ENCODE data around the gene INSR. TPM values are rescaled to one million over a fixed set of nuclear protein-coding genes. Genes with fewer than 3 reads are reported as not detected.

Gene INSR
- total RNA-seq, 4 donors from 2014 or later, result 66.0 to 118 (median 106) TPM

DNA sequence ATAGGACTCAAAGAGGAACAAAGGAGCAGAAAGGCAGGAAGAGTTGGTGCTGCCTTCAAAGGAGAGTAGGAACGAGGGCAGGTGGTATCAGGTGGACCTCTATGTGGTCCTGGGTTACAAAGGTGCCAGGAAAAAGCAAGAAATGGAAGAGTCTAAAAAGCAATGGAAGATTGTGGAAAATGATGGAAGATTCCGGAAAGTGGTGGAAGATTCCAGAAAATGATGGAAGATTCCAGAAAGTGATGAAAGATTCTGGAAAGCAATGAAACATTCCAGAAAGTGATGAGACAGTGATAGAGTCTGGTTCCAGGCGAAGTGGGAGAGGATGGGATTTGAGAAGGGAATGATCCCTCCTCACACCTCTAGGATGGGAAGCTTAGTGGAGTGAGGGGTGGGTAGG lies 169.4 kb downstream of the INSR start:
- TF ChIP-seq, protein P1, sequence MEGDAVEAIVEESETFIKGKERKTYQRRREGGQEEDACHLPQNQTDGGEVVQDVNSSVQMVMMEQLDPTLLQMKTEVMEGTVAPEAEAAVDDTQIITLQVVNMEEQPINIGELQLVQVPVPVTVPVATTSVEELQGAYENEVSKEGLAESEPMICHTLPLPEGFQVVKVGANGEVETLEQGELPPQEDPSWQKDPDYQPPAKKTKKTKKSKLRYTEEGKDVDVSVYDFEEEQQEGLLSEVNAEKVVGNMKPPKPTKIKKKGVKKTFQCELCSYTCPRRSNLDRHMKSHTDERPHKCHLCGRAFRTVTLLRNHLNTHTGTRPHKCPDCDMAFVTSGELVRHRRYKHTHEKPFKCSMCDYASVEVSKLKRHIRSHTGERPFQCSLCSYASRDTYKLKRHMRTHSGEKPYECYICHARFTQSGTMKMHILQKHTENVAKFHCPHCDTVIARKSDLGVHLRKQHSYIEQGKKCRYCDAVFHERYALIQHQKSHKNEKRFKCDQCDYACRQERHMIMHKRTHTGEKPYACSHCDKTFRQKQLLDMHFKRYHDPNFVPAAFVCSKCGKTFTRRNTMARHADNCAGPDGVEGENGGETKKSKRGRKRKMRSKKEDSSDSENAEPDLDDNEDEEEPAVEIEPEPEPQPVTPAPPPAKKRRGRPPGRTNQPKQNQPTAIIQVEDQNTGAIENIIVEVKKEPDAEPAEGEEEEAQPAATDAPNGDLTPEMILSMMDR (IDR thresholded peaks at IDR 0.05; ENCODE audit: low read depth), result no peak

DNA sequence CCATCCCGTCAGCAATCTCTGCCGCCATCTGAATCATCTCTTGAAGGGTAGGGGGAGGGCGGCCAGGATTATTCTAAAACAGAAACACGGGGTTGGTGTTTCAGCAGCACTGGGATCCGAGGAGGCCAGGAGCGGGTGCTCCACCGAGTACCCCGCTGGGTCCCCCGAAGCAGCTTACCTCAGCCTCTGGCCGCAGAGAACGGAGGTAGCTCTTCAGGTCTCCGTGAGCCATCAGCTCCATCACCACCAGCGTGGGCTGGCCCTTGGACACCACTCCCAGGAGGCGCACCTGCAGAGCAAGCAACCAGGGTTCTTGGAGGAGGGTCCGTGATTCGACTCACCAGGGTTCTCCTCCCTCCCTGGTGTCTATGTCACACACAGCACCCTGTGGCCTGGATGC lies 171.5 kb downstream of the INSR start:
- TF ChIP-seq, protein P1 (IDR thresholded peaks at IDR 0.05; ENCODE audit: low read depth), result no peak

DNA sequence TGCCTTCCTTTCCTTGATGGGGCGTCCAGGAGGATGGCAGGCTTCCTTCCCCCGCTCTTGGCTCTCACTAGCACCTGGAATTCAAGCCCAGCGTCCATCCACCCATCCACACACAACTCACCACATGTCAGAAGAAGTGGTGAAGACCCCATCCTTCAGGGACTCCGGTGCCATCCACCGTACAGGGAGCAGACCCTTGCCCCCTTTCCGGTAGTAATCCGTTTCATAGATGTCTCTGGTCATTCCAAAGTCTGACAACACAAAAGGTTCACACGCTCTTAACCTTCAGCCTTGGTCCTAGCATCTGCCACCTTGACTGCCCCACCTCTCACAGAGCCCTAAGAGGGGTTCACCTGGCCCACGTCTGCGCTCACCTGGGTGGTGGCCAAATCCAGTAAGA lies 173.7 kb downstream of the INSR start:
- TF ChIP-seq, protein P1 (IDR thresholded peaks at IDR 0.05; ENCODE audit: low read depth), result no peak

DNA sequence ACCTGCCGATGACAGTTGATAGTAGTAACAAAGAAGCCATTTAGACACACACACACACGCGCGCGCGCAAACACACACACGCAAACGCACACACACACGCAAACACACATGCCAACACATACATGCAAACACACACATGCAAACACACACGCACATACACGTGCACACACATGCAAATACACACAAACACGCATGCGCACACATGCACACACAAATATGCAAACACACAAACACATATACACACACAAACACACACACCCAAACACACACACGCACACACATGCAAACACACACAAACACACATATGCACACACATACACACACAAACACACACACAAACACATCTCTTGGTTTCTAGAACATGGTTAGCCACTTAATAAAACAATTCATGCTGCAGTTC lies 174.6 kb downstream of the INSR start:
- TF ChIP-seq, protein P1 (IDR thresholded peaks at IDR 0.05; ENCODE audit: low read depth), result no peak

DNA sequence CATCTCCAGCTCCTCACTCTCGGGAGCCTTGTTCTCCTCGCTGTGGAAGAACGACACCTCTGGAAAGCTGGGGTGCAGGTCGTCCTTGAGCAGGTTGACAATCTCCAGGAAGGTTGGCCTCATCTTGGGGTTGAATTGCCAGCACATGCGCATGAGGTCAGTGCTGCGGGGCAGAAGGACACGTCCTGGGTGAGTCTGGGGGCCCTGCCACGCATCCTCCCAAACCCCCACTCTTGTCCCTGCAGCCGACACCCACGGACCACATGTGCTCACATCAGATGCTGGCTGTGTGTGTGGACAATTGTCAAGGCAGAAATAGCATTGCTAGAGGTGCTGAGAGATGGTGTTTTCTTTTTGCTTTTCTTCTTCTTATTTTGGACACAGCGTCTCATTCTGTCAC lies 177.0 kb downstream of the INSR start:
- TF ChIP-seq, protein P1 (IDR thresholded peaks at IDR 0.05; ENCODE audit: low read depth), result no peak

DNA sequence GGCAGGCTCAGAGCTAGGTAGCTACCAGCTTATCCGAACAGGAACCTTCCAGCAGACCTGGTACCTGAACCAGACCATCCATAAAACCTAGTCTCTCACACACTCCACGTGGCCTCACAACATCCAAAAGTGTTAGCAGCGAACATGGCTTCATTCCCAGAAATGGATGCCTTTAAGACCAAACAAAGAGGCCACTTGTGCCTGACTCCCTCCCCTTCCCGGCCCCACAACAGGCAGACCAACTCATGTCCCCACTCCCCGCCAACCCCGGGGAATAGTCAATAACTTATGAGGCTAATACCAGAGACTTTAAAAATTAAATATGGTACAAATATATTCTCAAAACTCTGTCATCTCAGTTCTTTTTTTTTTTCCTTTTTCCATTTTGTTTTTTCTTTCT lies 178.5 kb downstream of the INSR start:
- TF ChIP-seq, protein P1 (IDR thresholded peaks at IDR 0.05; ENCODE audit: low read depth), result no peak

DNA sequence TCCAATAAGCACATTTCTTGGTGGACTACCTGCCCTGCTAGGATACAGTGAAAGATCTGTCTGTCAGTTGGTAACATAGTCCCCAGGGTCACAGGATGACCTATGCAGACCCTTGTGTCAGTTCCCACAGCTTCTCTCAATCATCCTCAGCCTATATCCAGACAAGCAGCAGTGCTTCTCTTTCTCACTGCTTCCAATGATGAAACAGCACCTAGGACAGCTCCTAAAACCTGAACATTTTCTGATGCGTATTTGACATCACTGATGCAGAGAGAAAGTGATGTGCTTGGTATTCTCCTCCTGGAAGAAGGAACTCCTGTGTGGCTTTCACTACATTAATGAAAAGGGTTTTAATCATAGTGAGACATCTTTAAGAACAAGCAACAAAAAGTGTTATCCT lies 181.0 kb downstream of the INSR start:
- TF ChIP-seq, protein P1 (IDR thresholded peaks at IDR 0.05; ENCODE audit: low read depth), result no peak

Measured in subcutaneous adipose tissue (tissue), 4 donors.